Measurements from ENCODE around the gene CDH4. TPM values are rescaled to one million over a fixed set of nuclear protein-coding genes. Genes with fewer than 3 reads are reported as not detected.

The CDH4 gene
- total and polyA plus RNA-seq, 9 of the 15 experiments (the other 6 are each of a cell fraction or from before 2014, with no cell fraction given), result 0.04 TPM; not detected in 8

- TF ChIP-seq, protein P1, sequence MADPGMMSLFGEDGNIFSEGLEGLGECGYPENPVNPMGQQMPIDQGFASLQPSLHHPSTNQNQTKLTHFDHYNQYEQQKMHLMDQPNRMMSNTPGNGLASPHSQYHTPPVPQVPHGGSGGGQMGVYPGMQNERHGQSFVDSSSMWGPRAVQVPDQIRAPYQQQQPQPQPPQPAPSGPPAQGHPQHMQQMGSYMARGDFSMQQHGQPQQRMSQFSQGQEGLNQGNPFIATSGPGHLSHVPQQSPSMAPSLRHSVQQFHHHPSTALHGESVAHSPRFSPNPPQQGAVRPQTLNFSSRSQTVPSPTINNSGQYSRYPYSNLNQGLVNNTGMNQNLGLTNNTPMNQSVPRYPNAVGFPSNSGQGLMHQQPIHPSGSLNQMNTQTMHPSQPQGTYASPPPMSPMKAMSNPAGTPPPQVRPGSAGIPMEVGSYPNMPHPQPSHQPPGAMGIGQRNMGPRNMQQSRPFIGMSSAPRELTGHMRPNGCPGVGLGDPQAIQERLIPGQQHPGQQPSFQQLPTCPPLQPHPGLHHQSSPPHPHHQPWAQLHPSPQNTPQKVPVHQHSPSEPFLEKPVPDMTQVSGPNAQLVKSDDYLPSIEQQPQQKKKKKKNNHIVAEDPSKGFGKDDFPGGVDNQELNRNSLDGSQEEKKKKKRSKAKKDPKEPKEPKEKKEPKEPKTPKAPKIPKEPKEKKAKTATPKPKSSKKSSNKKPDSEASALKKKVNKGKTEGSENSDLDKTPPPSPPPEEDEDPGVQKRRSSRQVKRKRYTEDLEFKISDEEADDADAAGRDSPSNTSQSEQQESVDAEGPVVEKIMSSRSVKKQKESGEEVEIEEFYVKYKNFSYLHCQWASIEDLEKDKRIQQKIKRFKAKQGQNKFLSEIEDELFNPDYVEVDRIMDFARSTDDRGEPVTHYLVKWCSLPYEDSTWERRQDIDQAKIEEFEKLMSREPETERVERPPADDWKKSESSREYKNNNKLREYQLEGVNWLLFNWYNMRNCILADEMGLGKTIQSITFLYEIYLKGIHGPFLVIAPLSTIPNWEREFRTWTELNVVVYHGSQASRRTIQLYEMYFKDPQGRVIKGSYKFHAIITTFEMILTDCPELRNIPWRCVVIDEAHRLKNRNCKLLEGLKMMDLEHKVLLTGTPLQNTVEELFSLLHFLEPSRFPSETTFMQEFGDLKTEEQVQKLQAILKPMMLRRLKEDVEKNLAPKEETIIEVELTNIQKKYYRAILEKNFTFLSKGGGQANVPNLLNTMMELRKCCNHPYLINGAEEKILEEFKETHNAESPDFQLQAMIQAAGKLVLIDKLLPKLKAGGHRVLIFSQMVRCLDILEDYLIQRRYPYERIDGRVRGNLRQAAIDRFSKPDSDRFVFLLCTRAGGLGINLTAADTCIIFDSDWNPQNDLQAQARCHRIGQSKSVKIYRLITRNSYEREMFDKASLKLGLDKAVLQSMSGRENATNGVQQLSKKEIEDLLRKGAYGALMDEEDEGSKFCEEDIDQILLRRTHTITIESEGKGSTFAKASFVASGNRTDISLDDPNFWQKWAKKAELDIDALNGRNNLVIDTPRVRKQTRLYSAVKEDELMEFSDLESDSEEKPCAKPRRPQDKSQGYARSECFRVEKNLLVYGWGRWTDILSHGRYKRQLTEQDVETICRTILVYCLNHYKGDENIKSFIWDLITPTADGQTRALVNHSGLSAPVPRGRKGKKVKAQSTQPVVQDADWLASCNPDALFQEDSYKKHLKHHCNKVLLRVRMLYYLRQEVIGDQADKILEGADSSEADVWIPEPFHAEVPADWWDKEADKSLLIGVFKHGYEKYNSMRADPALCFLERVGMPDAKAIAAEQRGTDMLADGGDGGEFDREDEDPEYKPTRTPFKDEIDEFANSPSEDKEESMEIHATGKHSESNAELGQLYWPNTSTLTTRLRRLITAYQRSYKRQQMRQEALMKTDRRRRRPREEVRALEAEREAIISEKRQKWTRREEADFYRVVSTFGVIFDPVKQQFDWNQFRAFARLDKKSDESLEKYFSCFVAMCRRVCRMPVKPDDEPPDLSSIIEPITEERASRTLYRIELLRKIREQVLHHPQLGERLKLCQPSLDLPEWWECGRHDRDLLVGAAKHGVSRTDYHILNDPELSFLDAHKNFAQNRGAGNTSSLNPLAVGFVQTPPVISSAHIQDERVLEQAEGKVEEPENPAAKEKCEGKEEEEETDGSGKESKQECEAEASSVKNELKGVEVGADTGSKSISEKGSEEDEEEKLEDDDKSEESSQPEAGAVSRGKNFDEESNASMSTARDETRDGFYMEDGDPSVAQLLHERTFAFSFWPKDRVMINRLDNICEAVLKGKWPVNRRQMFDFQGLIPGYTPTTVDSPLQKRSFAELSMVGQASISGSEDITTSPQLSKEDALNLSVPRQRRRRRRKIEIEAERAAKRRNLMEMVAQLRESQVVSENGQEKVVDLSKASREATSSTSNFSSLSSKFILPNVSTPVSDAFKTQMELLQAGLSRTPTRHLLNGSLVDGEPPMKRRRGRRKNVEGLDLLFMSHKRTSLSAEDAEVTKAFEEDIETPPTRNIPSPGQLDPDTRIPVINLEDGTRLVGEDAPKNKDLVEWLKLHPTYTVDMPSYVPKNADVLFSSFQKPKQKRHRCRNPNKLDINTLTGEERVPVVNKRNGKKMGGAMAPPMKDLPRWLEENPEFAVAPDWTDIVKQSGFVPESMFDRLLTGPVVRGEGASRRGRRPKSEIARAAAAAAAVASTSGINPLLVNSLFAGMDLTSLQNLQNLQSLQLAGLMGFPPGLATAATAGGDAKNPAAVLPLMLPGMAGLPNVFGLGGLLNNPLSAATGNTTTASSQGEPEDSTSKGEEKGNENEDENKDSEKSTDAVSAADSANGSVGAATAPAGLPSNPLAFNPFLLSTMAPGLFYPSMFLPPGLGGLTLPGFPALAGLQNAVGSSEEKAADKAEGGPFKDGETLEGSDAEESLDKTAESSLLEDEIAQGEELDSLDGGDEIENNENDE (IDR thresholded peaks at IDR 0.05; ENCODE audit: low read depth, low read length), result no peak
- TF ChIP-seq SLC30A9 (CRISPR knock-in tag; IDR thresholded peaks at IDR 0.05), result no peak
- TF ChIP-seq, protein P2, sequence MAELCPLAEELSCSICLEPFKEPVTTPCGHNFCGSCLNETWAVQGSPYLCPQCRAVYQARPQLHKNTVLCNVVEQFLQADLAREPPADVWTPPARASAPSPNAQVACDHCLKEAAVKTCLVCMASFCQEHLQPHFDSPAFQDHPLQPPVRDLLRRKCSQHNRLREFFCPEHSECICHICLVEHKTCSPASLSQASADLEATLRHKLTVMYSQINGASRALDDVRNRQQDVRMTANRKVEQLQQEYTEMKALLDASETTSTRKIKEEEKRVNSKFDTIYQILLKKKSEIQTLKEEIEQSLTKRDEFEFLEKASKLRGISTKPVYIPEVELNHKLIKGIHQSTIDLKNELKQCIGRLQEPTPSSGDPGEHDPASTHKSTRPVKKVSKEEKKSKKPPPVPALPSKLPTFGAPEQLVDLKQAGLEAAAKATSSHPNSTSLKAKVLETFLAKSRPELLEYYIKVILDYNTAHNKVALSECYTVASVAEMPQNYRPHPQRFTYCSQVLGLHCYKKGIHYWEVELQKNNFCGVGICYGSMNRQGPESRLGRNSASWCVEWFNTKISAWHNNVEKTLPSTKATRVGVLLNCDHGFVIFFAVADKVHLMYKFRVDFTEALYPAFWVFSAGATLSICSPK (IDR thresholded peaks at IDR 0.05; ENCODE audit: borderline replicate concordance), result no peak
- TF ChIP-seq, protein P3, sequence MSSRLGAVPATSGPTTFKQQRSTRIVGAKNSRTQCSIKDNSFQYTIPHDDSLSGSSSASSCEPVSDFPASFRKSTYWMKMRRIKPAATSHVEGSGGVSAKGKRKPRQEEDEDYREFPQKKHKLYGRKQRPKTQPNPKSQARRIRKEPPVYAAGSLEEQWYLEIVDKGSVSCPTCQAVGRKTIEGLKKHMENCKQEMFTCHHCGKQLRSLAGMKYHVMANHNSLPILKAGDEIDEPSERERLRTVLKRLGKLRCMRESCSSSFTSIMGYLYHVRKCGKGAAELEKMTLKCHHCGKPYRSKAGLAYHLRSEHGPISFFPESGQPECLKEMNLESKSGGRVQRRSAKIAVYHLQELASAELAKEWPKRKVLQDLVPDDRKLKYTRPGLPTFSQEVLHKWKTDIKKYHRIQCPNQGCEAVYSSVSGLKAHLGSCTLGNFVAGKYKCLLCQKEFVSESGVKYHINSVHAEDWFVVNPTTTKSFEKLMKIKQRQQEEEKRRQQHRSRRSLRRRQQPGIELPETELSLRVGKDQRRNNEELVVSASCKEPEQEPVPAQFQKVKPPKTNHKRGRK (tag; IDR thresholded peaks at IDR 0.05), result no peak
- TF ChIP-seq PCBP2 (IDR thresholded peaks at IDR 0.05; ENCODE audit: low read depth, low read length, poor library complexity, severe bottlenecking), result no peak
- TF ChIP-seq CSDE1 (IDR thresholded peaks at IDR 0.05), result no peak
- TF ChIP-seq ZBTB1 (CRISPR knock-in tag; IDR thresholded peaks at IDR 0.05; ENCODE audit: borderline replicate concordance, low read depth), result no peak
- peak; percentile 95 for TF ChIP-seq EHMT2 (IDR thresholded peaks at IDR 0.05)
- TF ChIP-seq SMAD2 (IDR thresholded peaks at IDR 0.05; ENCODE audit: low read depth, low read length), result no peak
- no peak for TF ChIP-seq HDGF (IDR thresholded peaks at IDR 0.05)
- TF ChIP-seq TSC22D4 (tag; IDR thresholded peaks at IDR 0.05), result no peak
- TF ChIP-seq, protein P4, sequence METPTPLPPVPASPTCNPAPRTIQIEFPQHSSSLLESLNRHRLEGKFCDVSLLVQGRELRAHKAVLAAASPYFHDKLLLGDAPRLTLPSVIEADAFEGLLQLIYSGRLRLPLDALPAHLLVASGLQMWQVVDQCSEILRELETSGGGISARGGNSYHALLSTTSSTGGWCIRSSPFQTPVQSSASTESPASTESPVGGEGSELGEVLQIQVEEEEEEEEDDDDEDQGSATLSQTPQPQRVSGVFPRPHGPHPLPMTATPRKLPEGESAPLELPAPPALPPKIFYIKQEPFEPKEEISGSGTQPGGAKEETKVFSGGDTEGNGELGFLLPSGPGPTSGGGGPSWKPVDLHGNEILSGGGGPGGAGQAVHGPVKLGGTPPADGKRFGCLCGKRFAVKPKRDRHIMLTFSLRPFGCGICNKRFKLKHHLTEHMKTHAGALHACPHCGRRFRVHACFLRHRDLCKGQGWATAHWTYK (CRISPR knock-in tag; IDR thresholded peaks at IDR 0.05), result 0 out of 2 replicates have a peak, but pooled peaks have one; percentile 50
These were observed 273.8 kb downstream of the CDH4 start (continued) for GRCh38 chr20:61525781-61526431.
